ENCODE data around the gene TRIM52.
"Not testable (repeated sequence)": the region's sequence is repeated elsewhere in the genome, so short reads cannot be mapped to it uniquely, and the experiment has no call there.

The TRIM52 gene

DNA sequence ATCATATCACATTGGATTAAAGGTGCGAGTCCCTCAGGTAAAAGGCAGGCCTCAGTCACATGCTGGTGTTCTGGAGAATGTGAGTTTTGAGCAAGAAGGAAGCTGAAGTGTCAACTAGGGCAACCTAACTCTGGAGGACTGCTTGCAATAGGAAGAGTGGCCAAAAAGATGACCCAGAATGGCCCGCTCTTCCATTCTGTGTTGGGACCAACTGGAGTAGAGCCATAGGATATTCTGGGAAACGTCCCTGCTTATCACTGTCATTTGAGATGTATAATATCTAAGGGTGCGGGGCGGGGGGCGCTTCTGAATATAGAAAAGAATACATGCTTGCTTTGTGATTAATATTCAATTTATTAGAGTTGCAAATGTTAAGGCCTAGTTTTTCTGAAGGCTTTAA lies 48.9 kb downstream of the TRIM52 start:
- DNase-seq: no peak

DNA sequence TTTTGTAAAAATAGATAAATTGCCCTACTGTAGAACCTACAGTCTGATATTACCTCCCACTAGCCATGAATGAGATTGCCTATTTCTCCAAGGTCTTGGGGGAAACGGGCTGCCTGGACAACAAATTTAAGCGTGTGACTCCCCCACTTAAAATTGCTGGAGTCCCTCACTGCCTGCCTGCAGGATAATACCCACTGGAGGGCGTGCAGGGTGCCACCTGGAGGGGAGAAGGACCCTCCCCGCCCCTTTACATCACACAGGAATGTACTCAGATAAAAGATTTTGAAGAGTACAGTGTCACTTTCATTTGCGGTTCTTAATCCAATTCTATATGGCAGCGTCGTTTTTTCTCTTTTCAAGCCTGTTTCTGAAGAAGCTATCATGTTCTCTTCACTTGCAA lies 49.7 kb downstream of the TRIM52 start:
- DNase-seq: no peak

DNA sequence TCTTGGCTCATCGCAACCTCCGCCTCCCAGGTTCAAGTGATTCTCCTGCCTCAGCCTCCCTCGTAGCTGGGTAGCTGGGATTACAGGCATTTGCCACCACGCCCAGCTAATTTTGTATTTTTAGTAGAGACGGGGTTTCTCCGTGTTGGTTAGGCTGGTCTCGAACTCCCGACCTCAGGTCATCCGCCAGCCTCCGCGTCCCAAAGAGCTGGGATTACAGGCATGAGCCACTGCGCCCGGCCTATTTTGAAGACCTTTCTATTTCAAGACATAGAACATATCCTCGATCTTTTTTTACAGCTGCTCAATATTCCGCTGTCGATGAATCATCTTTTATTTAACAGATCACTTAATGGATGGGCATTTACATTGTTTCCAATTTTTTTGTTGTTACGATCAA lies 50.2 kb downstream of the TRIM52 start:
- DNase-seq: not testable (repeated sequence)

DNA sequence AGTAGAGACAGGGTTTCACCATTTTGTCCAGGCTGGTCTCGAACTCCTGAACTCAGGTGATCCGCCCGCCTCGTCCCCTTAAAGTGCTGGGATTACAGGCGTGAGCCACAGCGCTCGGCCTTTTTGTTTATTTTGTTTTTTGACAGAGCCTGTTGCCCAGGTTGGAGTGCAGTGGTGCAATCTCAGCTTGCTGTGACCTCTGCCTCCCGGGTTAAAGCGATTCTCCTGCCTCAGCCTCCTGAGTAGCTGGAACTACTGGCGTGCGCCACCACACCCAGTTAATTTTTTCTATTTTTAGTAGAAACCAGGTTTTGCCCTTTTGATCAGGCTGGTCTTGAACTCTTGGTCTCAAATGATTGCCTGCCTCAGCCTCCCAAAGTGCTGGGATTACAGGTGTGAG lies 50.8 kb downstream of the TRIM52 start:
- DNase-seq: not testable (repeated sequence)

DNA sequence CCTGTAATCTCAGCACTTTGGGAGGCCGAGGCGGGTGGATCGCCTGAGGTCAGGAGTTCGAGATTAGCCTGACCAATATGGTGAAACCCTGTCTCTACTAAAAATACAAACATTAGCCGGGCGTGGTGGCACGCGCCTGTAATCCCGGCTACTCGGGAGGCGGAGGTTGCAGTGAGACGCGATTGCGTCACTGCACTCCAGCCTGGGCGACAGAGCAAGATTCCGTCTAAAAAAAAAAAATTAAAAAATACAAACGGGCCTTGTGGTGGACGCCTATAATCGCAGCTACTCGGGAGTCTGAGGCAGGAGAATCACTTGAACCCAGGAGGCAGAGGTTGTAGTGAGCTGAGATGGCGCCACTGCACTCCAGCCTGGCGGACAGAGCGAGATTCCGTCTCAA lies 51.9 kb downstream of the TRIM52 start:
- DNase-seq: not testable (repeated sequence)

DNA sequence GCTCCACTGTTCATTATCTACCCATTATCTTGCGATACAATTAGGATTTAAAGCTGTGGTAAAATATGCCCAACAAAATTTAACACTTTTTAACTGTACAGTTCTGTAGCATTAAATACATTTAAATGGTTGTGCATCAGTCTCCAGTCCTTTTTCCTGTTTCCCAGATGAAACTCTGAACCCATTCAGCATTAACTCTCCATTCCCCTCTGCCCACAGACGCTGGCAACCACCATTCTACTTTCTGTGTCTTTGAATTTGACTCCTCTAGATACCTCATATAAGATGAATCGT lies 53.0 kb downstream of the TRIM52 start:
- DNase-seq: no peak

DNA sequence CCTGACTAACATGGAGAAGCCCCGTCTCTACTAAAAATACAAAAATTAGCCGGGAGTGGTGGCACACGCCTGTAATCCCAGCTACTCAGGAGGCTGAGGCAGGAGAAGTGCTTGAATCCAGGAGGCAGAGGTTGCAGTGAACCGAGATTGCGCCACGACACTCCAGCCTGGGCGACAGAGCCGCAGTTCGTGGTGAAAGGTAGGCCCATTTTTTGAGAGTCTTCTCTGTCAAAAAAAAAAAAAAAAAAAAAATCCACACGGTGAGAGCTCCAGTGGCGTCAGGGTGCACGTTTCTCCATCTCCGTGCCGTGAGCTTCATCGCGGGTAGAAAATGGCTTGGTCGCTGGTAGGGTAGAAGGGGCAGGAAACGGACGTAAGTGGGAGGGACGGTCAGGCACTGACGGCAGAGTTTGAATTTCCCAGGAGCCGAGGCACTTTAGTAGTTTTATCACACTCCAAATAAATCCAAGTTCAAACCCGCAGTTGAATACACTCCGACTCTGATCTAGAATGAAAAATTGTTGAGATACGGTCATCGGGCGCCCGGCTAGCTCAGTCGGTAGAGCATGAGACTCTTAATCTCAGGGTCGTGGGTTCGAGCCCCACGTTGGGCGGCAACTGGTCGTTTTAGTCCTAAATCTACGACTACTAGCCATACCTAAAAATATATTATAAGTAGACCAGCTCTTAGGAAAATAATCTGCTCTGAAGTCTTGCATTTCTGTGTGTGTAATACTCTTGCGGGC lies 53.6 kb downstream of the TRIM52 start:
- no peak for DNase-seq

DNA sequence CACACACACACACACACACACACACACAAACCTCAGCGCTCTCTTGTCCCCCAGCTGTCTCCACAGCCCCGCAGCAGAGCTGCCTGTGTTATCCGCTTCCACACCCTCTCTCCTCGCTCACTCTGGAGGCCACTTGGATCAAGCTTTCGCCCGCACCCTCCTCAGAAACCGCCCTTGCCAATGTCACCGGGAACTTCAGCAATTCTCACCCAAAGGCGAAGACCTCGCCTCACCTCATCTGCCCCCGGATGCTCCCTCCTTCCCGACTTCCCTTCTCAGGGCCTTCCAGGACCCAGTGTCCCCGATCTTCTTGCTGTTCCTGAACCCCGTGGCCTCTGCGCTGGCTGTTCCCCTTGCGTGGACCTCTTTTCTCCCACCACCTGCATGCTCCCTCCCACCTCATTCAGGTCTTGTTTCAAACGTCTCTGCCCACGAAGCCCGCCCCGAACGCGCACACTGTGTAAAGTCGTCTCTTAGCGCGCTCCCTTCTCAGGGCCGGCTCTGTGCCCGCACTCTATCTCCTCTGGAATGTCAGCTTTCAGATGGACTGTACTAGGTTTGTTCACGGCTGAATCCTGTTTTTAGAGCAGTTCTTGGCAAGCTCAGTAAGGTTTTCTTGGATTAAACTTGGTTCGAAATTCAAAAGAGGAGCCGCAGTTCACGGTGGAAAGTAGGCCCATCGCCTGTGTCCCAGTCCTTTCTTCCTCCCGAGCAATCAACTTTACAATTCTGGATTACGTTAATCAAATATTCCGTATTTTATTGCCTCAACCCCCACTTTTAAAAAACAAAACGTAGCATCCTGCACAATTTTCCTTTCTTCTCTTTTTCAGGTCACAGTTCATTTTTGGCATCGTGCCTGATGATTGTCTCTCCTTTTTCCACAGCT lies 54.9 kb downstream of the TRIM52 start:
- DNase-seq: no peak
